ENCODE data around the gene PGP.

- TF ChIP-seq CTCF (IDR thresholded peaks at IDR 0.05) (no peak), EP300 (IDR thresholded peaks at IDR 0.05) (no peak)
These were observed 23.8 kb downstream of the PGP start for GRCh38 chr16:2190659-2191445.
